Right atrium auricular region (tissue), 2 donors: Measurements from ENCODE around the gene SHROOM2. TPM values are rescaled to one million over a fixed set of nuclear protein-coding genes. Genes with fewer than 3 reads are reported as not detected.

Experiments
- DNase-seq: peaks from one replicate; pipeline ENCODE4 v3.0.0-alpha.2; 2019; ENCODE audit warnings: low spot score
- H3K27ac ChIP-seq, 2 donors: fragments of 200-600 bp; sonication (generic); 1 replicate in 1 of 2; 2 replicates in 1 of 2; pipeline ENCODE4 v1.5.1; 2016 to 2019
- H3K27me3 ChIP-seq, 2 donors: fragments of 200-600 bp; sonication (generic); one replicate each; pipeline versions ENCODE4 v1.5.1 to v1.6.0; 2017 to 2019
- H3K36me3 ChIP-seq: fragments of 200-600 bp; sonication (generic); one replicate; pipeline ENCODE4 v1.5.1; 2016
- H3K4me1 ChIP-seq, 2 donors: fragments of 200-600 bp; sonication (generic); one replicate each; pipeline versions ENCODE4 v1.5.1 to v1.6.0; 2017 to 2019
- H3K4me3 ChIP-seq, 2 donors: fragments of 200-600 bp; sonication (generic); 1 replicate in 1 of 2; 2 replicates in 1 of 2; pipeline ENCODE4 v1.5.1; 2017 to 2019; ENCODE audit warnings: mild to moderate bottlenecking in 1 of 2, moderate library complexity in 1 of 2
- H3K9me3 ChIP-seq, 2 donors: fragments of 200-600 bp; sonication (generic); one replicate each; pipeline ENCODE4 v1.5.1; 2019
- CTCF ChIP-seq, 2 donors: fragments of 200-600 bp; sonication (generic); IDR thresholded peaks; one replicate each; pipeline ENCODE4 v1.5.1; 2019; ENCODE audit warnings: antibody characterized with exemption in 2 of 2
- total RNA-seq, 2 donors: library from RNA; depleted of rRNA; stranded (reverse); fragments of >200 nt; gene quantifications; one replicate each; pipeline ENCODE4 v1.1.0, GENCODE V29; 2016

Gene SHROOM2
- total RNA-seq, 2 donors from 2014 or later = 2.7 to 6.4 TPM

- Histone ChIP-seq H3K36me3 (no peaks in the 10 kb centered on the region), H3K4me3 (no peak overlapping the region), H3K27me3 (no peaks in the 10 kb centered on the region), H3K9me3 (no peaks in the 10 kb centered on the region), H3K27ac (no peak overlapping the region), H3K4me1 (no peaks in the 10 kb centered on the region)
- TF ChIP-seq CTCF (IDR thresholded peaks at IDR 0.05) = no peak
- DNase-seq = no peak
Observed at GRCh38 chrX:9829308-9830267, 43.4 kb downstream of the SHROOM2 start.

- no peak for DNase-seq
- no peak overlapping the region for H3K4me3 ChIP-seq
- no peak overlapping the region for H3K27ac ChIP-seq
- H3K9me3 ChIP-seq = no peaks in the 10 kb centered on the region
- H3K27me3 ChIP-seq = no peaks in the 10 kb centered on the region
- no peak for TF ChIP-seq CTCF (IDR thresholded peaks at IDR 0.05)
- no peaks in the 10 kb centered on the region for H3K4me1 ChIP-seq
- no peaks in the 10 kb centered on the region for H3K36me3 ChIP-seq
Observed at GRCh38 chrX:9832811-9833210, 46.6 kb downstream of the SHROOM2 start.

- Histone ChIP-seq H3K36me3 (no peaks in the 10 kb centered on the region), H3K27me3 (no peaks in the 10 kb centered on the region), H3K27ac (no peak overlapping the region), H3K4me1 (no peaks in the 10 kb centered on the region), H3K9me3 (no peaks in the 10 kb centered on the region), H3K4me3 (no peak overlapping the region)
- TF ChIP-seq CTCF (IDR thresholded peaks at IDR 0.05) = no peak
- no peak for DNase-seq
Observed at GRCh38 chrX:9835585-9836210, 49.5 kb downstream of the SHROOM2 start.

- Histone ChIP-seq H3K4me1 (no peaks in the 10 kb centered on the region), H3K4me3 (no peak overlapping the region), H3K36me3 (no peaks in the 10 kb centered on the region), H3K9me3 (no peaks in the 10 kb centered on the region), H3K27me3 (no peaks in the 10 kb centered on the region), H3K27ac (no peak overlapping the region)
- DNase-seq = no peak
- TF ChIP-seq CTCF (IDR thresholded peaks at IDR 0.05) = no peak
Observed at GRCh38 chrX:9842541-9842940, 56.3 kb downstream of the SHROOM2 start.

GRCh38 chrX:9844936-9845577 lies 58.8 kb downstream of the SHROOM2 start:
- Histone ChIP-seq H3K27me3 (no peaks in the 10 kb centered on the region), H3K9me3 (no peaks in the 10 kb centered on the region), H3K36me3 (no peaks in the 10 kb centered on the region), H3K4me1 (no peaks in the 10 kb centered on the region), H3K4me3 (no peak overlapping the region), H3K27ac (no peak overlapping the region)
- DNase-seq = no peak
- TF ChIP-seq CTCF (IDR thresholded peaks at IDR 0.05) = no peak
